ENCODE results near the gene ZNFX1. TPM values are rescaled to one million over a fixed set of nuclear protein-coding genes. Genes with fewer than 3 reads are reported as not detected.

The ZNFX1 gene
- total and polyA plus RNA-seq, 9 of the 15 experiments (the other 6 are each of a cell fraction or from before 2014, with no cell fraction given) = 3.8 to 13.8 (median 10.3) TPM

- TF ChIP-seq MCM3 (IDR thresholded peaks at IDR 0.05) (no peak), SETDB1 (IDR thresholded peaks at IDR 0.05; ENCODE audit: low read length) (no peak), RBFOX2 (IDR thresholded peaks at IDR 0.05; ENCODE audit: low read depth, low read length) (no peak), ZNF79 (CRISPR knock-in tag; IDR thresholded peaks at IDR 0.05; ENCODE audit: low read depth) (no peak), SMARCE1 (IDR thresholded peaks at IDR 0.05) (no peak), ZNF23 (CRISPR knock-in tag; IDR thresholded peaks at IDR 0.05) (no peak), ZNF780A (CRISPR knock-in tag; IDR thresholded peaks at IDR 0.05) (no peak), ZNF134 (CRISPR knock-in tag; conservative IDR thresholded peaks at IDR 0.05) (no peak), ARNT (IDR thresholded peaks at IDR 0.05) (no peak), HOMEZ (CRISPR knock-in tag; IDR thresholded peaks at IDR 0.05) (no peak), ZNF431 (CRISPR knock-in tag; IDR thresholded peaks at IDR 0.05) (no peak), RAD51 (IDR thresholded peaks at IDR 0.05; ENCODE audit: borderline replicate concordance, low read depth) (no peak)
- TF ChIP-seq, protein P1, sequence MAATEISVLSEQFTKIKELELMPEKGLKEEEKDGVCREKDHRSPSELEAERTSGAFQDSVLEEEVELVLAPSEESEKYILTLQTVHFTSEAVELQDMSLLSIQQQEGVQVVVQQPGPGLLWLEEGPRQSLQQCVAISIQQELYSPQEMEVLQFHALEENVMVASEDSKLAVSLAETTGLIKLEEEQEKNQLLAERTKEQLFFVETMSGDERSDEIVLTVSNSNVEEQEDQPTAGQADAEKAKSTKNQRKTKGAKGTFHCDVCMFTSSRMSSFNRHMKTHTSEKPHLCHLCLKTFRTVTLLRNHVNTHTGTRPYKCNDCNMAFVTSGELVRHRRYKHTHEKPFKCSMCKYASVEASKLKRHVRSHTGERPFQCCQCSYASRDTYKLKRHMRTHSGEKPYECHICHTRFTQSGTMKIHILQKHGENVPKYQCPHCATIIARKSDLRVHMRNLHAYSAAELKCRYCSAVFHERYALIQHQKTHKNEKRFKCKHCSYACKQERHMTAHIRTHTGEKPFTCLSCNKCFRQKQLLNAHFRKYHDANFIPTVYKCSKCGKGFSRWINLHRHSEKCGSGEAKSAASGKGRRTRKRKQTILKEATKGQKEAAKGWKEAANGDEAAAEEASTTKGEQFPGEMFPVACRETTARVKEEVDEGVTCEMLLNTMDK (IDR thresholded peaks at IDR 0.05; ENCODE audit: borderline replicate concordance, insufficient read depth, low read depth, low read length, poor library complexity, severe bottlenecking) = no peak
- TF ChIP-seq, protein P2, sequence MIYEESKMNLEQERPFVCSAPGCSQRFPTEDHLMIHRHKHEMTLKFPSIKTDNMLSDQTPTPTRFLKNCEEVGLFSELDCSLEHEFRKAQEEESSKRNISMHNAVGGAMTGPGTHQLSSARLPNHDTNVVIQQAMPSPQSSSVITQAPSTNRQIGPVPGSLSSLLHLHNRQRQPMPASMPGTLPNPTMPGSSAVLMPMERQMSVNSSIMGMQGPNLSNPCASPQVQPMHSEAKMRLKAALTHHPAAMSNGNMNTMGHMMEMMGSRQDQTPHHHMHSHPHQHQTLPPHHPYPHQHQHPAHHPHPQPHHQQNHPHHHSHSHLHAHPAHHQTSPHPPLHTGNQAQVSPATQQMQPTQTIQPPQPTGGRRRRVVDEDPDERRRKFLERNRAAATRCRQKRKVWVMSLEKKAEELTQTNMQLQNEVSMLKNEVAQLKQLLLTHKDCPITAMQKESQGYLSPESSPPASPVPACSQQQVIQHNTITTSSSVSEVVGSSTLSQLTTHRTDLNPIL (CRISPR knock-in tag; IDR thresholded peaks at IDR 0.05) = no peak
- TF ChIP-seq, protein P3, sequence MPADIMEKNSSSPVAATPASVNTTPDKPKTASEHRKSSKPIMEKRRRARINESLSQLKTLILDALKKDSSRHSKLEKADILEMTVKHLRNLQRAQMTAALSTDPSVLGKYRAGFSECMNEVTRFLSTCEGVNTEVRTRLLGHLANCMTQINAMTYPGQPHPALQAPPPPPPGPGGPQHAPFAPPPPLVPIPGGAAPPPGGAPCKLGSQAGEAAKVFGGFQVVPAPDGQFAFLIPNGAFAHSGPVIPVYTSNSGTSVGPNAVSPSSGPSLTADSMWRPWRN (IDR thresholded peaks at IDR 0.05; ENCODE audit: low read depth) = no peak
- TF ChIP-seq, protein P4, sequence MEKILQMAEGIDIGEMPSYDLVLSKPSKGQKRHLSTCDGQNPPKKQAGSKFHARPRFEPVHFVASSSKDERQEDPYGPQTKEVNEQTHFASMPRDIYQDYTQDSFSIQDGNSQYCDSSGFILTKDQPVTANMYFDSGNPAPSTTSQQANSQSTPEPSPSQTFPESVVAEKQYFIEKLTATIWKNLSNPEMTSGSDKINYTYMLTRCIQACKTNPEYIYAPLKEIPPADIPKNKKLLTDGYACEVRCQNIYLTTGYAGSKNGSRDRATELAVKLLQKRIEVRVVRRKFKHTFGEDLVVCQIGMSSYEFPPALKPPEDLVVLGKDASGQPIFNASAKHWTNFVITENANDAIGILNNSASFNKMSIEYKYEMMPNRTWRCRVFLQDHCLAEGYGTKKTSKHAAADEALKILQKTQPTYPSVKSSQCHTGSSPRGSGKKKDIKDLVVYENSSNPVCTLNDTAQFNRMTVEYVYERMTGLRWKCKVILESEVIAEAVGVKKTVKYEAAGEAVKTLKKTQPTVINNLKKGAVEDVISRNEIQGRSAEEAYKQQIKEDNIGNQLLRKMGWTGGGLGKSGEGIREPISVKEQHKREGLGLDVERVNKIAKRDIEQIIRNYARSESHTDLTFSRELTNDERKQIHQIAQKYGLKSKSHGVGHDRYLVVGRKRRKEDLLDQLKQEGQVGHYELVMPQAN (IDR thresholded peaks at IDR 0.05; ENCODE audit: borderline replicate concordance) = no peak
- TF ChIP-seq, protein P5, sequence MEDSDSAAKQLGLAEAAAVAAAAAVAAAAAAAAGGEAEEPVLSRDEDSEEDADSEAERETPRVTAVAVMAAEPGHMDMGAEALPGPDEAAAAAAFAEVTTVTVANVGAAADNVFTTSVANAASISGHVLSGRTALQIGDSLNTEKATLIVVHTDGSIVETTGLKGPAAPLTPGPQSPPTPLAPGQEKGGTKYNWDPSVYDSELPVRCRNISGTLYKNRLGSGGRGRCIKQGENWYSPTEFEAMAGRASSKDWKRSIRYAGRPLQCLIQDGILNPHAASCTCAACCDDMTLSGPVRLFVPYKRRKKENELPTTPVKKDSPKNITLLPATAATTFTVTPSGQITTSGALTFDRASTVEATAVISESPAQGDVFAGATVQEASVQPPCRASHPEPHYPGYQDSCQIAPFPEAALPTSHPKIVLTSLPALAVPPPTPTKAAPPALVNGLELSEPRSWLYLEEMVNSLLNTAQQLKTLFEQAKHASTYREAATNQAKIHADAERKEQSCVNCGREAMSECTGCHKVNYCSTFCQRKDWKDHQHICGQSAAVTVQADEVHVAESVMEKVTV (CRISPR knock-in tag; IDR thresholded peaks at IDR 0.05) = no peak
Observed at GRCh38 chr20:49286689-49287551, 9.1 kb upstream of the ZNFX1 start (continued).
